OCI-LY7 (cell line): ENCODE data around the gene TTC38. TPM values are rescaled to one million over a fixed set of nuclear protein-coding genes. Genes with fewer than 3 reads are reported as not detected.

Experiments used
- BruUV-seq: library from RNA; stranded (reverse); fragments of 400-500 nt; replicated peaks from 2 replicates; lab custom pipeline; 2021; lab: Mats Ljungman, UMichigan
- CTCF ChIA-PET: fragments of 300-600 bp; sonication (Branson Sonifier 250); formaldehyde crosslinking; loops from one replicate; lab custom pipeline; 2022; ENCODE audit warnings: antibody characterized with exemption; ENCODE audit not compliant: unreplicated experiment; lab: Charles Lee
- POLR2A ChIA-PET: fragments of 300-600 bp; sonication (Branson Sonifier 250); formaldehyde crosslinking; loops from one replicate; lab custom pipeline; 2022; ENCODE audit warnings: antibody characterized with exemption; lab: Charles Lee
- DNase-seq: peaks from one replicate; pipeline ENCODE4 v3.0.0-alpha.2; 2015; ENCODE audit warnings: low spot score
- H2AFZ ChIP-seq: fragments of 200-600 bp; sonication (generic), shearing (Covaris generic); 2 replicates; pipeline ENCODE4 v1.6.1; 2014; ENCODE audit warnings: mild to moderate bottlenecking, antibody characterized with exemption, low read length, moderate library complexity
- H3K27ac ChIP-seq: fragments of 200-600 bp; sonication (generic); 2 replicates; pipeline ENCODE4 v1.5.1; 2014; ENCODE audit warnings: mixed run types, low read depth, mild to moderate bottlenecking, moderate library complexity, low read length, inconsistent platforms; ENCODE audit not compliant: poor library complexity, severe bottlenecking
- H3K36me3 ChIP-seq: fragments of 200-600 bp; sonication (generic); 2 replicates; pipeline ENCODE4 v1.6.1; 2014; ENCODE audit warnings: mild to moderate bottlenecking, antibody characterized with exemption, low read length, moderate library complexity, mixed read lengths; ENCODE audit not compliant: insufficient read depth
- H3K4me1 ChIP-seq: fragments of 200-600 bp; sonication (generic); 2 replicates; pipeline ENCODE4 v1.5.1; 2014; ENCODE audit warnings: mild to moderate bottlenecking, low read length; ENCODE audit not compliant: insufficient read depth, poor library complexity, severe bottlenecking
- H3K4me2 ChIP-seq: fragments of 200-600 bp; sonication (generic); 2 replicates; pipeline ENCODE4 v1.6.1; 2014; ENCODE audit warnings: mild to moderate bottlenecking, low read length
- H3K4me3 ChIP-seq: fragments of 200-600 bp; sonication (generic); 2 replicates; pipeline ENCODE4 v1.5.1; 2014; ENCODE audit warnings: mild to moderate bottlenecking, low read depth, low read length; ENCODE audit not compliant: poor library complexity, severe bottlenecking
- H3K79me2 ChIP-seq: fragments of 200-600 bp; sonication (generic); 2 replicates; pipeline ENCODE4 v1.6.1; 2016; ENCODE audit warnings: low read depth, mild to moderate bottlenecking, low read length, moderate library complexity, mixed read lengths; ENCODE audit not compliant: insufficient read depth
- H3K9me2 ChIP-seq: fragments of 200-600 bp; sonication (generic); 2 replicates; pipeline ENCODE4 v1.6.1; 2016; ENCODE audit warnings: mild to moderate bottlenecking, low read length, mixed read lengths; ENCODE audit not compliant: insufficient read depth
- H3K9me3 ChIP-seq: fragments of 200-600 bp; sonication (generic); 2 replicates; pipeline ENCODE4 v1.6.1; 2014; ENCODE audit warnings: mild to moderate bottlenecking, mixed run types, low read length, mixed read lengths
- H4K20me1 ChIP-seq: fragments of 200-600 bp; sonication (generic); 2 replicates; pipeline ENCODE4 v1.6.1; 2014; ENCODE audit warnings: mild to moderate bottlenecking, antibody characterized with exemption, low read length, moderate library complexity, mixed read lengths; ENCODE audit not compliant: insufficient read depth
- EZH2phosphoT487 ChIP-seq: fragments of 200-600 bp; sonication (generic); IDR thresholded peaks from 2 replicates; pipeline ENCODE4 v1.6.1; 2018; ENCODE audit warnings: low read depth, borderline replicate concordance, mild to moderate bottlenecking, mixed run types, antibody characterized with exemption, low read length, moderate library complexity, mixed read lengths
- intact Hi-C: fragments of 100-400 bp; cut with micrococcal nuclease; formaldehyde crosslinking; loops from one replicate; pipeline ENCODE4 v1.10.0; 2022; ENCODE audit not compliant: unreplicated experiment
- total RNA-seq, 2 experiments: library from RNA; depleted of rRNA in 1 of 2; stranded (reverse); fragments of >200 nt in 1 of 2; shearing (Covaris generic) in 1 of 2; gene quantifications; 2 replicates each; pipeline ENCODE4 v1.2.3, GENCODE V29; 2014 to 2022
- TF ChIP-seq, protein P1 (sequence below): fragments of 200-600 bp; sonication (generic); conservative IDR thresholded peaks from 2 replicates; pipeline ENCODE4 v1.5.1; 2014; ENCODE audit warnings: mild to moderate bottlenecking, antibody characterized with exemption, low read length, moderate library complexity, mixed read lengths

Gene TTC38
- total RNA-seq, 2 experiments from 2014 or later, result 0.44 to 2.7 TPM

DNA sequence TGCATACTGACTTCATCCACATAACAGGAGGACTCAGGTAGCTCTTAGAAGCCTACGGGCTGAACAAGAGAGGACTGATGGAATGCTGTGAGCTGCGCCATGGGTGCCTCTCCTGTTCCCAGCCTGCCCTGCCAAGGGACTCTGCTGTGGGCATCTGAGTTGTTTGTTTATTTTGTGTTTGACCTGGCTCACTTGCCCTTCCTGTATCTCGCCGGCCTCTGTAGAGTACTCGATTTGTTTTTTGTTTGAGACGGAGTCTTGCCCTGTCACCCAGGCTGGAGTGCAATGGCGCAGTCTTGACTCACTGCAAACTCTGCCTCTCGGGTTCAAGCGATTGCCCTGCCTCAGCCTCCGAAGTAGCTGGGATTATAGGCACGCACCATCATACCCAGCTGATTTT lies 1.8 kb downstream of the TTC38 start:
- H3K27ac ChIP-seq, result no peak overlapping the region
- H3K4me3 ChIP-seq, result no peak overlapping the region
- POLR2A ChIA-PET, result interaction anchor here (0.5 kb wide), 1 partner anchor 96 kb away, joined by 6 read pairs; no protein-coding TSS in a partner anchor
- no peak overlapping the region for H2AFZ ChIP-seq
- no peaks in the 10 kb centered on the region for H3K9me2 ChIP-seq
- intact Hi-C loops, result no loop called here
- BruUV-seq, result no TSS peak
- no peaks in the 10 kb centered on the region for H4K20me1 ChIP-seq
- no peaks in the 10 kb centered on the region for H3K4me1 ChIP-seq
- H3K9me3 ChIP-seq, result peaks cover 5% of the 10 kb centered on the region; the same call in 1 of the 2 replicates
- no peaks in the 10 kb centered on the region for H3K79me2 ChIP-seq
- DNase-seq, result no peak
- H3K36me3 ChIP-seq, result no peaks in the 10 kb centered on the region
- CTCF ChIA-PET, result no interaction called here
- TF ChIP-seq, protein P1, sequence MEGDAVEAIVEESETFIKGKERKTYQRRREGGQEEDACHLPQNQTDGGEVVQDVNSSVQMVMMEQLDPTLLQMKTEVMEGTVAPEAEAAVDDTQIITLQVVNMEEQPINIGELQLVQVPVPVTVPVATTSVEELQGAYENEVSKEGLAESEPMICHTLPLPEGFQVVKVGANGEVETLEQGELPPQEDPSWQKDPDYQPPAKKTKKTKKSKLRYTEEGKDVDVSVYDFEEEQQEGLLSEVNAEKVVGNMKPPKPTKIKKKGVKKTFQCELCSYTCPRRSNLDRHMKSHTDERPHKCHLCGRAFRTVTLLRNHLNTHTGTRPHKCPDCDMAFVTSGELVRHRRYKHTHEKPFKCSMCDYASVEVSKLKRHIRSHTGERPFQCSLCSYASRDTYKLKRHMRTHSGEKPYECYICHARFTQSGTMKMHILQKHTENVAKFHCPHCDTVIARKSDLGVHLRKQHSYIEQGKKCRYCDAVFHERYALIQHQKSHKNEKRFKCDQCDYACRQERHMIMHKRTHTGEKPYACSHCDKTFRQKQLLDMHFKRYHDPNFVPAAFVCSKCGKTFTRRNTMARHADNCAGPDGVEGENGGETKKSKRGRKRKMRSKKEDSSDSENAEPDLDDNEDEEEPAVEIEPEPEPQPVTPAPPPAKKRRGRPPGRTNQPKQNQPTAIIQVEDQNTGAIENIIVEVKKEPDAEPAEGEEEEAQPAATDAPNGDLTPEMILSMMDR, result no peak
- no peak for TF ChIP-seq EZH2phosphoT487
- no peak overlapping the region for H3K4me2 ChIP-seq

DNA sequence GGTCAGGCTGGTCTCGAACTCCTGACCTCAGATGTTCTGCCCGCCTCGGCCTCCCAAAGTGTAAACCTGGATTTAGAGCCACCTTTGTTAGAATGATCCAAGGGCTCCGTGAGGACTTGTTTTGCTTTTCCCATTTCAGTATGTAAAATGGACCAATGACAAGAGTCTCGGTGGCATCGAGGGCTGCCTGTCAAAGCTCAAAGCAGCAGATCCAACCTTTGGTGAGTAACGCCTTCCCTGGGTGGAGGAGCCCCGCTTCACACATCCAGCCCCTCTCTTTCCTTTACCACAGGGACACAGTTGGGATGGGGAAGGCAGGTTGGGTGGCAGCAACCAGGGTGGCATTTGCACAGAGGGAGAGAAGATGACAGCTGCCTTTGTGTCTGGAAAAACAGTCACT lies 4.4 kb downstream of the TTC38 start:
- Histone ChIP-seq H3K4me2 (no peak overlapping the region), H3K27ac (no peak overlapping the region), H3K9me3 (peaks cover 4% of the 10 kb centered on the region; the same call in 1 of the 2 replicates), H3K9me2 (no peaks in the 10 kb centered on the region), H3K4me1 (no peaks in the 10 kb centered on the region), H2AFZ (no peak overlapping the region), H3K79me2 (no peaks in the 10 kb centered on the region), H3K4me3 (no peak overlapping the region), H3K36me3 (no peaks in the 10 kb centered on the region; the same call in 1 of the 2 replicates), H4K20me1 (no peaks in the 10 kb centered on the region)
- DNase-seq, result no peak
- BruUV-seq, result no TSS peak
- TF ChIP-seq, protein P1, result no peak
- TF ChIP-seq EZH2phosphoT487, result no peak
- CTCF ChIA-PET, result no interaction called here
- POLR2A ChIA-PET, result no interaction called here
- intact Hi-C loops, result no loop called here

DNA sequence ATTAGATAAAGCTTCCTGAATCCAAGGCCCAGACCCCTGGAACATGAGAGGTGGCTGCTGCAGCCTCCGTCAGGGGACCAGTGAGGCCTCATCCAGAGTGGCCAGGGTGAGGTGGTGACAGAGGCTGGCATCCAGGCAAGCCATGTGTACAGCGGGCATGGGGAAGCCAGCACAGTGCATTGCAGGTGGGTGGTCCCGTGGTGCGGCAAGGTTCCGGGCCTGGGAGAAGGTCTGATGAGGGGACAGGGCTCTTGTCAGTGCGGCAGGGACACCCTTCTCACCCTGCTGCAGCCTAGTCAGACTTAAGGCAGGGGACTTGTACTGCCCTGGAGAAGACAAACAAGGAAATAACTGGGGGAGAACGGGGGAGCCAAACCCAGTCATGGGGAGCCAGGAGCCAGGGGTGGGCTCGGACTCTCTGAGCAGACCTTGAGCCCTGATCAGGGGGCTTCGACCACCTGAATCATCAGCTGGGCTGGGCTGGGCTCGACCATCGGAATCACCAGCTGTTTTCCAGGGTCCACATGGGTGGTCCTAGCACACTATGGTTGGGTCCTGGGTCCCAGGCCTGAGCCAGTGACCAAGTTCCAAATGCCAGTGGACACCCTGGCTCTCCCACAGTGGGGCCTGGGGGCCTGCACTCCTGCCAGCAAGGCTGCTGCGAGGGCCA lies 5.1 kb downstream of the TTC38 start:
- ChIA-PET POLR2A (no interaction called here), CTCF (no interaction called here)
- no peak overlapping the region for H2AFZ ChIP-seq
- no peak overlapping the region for H3K4me2 ChIP-seq
- H3K27ac ChIP-seq, result no peak overlapping the region
- H3K36me3 ChIP-seq, result no peaks in the 10 kb centered on the region; the same call in 1 of the 2 replicates
- H4K20me1 ChIP-seq, result no peaks in the 10 kb centered on the region
- H3K9me3 ChIP-seq, result peaks cover 4% of the 10 kb centered on the region; the same call in 1 of the 2 replicates
- no peaks in the 10 kb centered on the region for H3K4me1 ChIP-seq
- TF ChIP-seq EZH2phosphoT487, result no peak
- TF ChIP-seq, protein P1, result no peak
- no peaks in the 10 kb centered on the region for H3K79me2 ChIP-seq
- intact Hi-C loops, result no loop called here
- H3K9me2 ChIP-seq, result no peaks in the 10 kb centered on the region
- BruUV-seq, result no TSS peak
- no peak for DNase-seq
- H3K4me3 ChIP-seq, result no peak overlapping the region
